Measurements from ENCODE around the gene FAU.

The FAU gene

DNA sequence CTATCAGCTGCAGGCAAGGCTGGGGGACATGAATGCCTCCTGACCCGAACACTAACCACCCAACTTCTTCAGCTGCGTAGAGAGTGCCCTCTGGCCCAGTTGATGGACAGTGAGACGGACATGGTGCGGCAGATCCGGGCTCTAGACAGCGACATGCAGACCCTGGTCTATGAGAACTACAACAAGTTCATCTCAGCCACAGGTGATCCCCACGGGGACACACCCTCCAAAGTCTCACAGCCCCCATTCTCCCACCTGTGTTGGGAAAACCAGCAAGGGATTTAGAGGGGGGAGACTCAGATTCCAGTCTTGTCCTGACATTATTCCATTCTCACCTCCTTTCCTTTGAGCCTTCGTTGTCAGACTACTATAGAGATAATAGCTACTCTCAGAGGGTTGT lies 25.0 kb downstream of the FAU start:
- TF ChIP-seq, protein P1, sequence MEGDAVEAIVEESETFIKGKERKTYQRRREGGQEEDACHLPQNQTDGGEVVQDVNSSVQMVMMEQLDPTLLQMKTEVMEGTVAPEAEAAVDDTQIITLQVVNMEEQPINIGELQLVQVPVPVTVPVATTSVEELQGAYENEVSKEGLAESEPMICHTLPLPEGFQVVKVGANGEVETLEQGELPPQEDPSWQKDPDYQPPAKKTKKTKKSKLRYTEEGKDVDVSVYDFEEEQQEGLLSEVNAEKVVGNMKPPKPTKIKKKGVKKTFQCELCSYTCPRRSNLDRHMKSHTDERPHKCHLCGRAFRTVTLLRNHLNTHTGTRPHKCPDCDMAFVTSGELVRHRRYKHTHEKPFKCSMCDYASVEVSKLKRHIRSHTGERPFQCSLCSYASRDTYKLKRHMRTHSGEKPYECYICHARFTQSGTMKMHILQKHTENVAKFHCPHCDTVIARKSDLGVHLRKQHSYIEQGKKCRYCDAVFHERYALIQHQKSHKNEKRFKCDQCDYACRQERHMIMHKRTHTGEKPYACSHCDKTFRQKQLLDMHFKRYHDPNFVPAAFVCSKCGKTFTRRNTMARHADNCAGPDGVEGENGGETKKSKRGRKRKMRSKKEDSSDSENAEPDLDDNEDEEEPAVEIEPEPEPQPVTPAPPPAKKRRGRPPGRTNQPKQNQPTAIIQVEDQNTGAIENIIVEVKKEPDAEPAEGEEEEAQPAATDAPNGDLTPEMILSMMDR (IDR thresholded peaks at IDR 0.05; ENCODE audit: extremely low read depth, insufficient read depth, missing control alignments), result no peak
- in situ Hi-C loops (cut with MboI; ENCODE audit: low pct_unique_long_range_greater_than_20kb, low sequenced_read_pairs, unreplicated experiment), result no loop called here

DNA sequence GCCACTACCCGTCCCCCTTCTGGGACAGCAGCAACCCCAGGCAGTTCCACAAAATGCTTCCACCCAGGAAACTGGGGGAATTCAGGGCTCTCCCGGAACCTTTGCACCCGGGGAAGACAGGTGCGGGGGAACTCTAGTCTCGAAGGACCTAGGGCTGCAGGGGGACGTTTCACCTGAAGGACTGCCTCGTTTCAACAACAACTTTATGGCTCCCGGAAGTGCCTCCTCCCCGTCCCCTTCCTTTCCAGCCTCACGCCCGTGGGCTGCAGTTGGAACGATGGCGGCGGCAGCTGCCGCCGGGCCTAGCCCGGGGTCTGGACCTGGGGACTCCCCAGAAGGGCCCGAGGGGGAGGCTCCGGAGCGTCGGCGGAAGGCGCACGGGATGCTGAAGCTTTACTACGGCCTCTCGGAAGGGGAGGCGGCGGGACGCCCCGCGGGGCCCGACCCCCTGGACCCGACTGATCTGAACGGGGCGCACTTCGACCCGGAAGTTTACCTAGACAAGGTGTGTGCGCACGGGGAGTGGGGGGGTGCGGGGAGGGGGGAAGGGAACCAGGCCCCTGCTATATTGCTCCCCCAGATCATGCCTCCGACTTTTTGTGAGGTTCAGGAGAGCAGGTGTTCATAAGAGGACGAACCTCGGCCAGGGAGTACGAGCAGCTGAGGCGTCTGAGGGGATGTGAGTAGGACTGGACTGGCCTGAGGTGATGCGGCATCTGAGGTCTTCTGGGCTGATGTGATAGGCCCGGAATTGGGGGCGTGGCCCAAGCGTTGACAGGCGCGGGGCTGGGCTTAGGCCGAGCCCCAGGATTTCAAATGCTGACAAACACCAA lies 25.7 kb downstream of the FAU start, which contains the start of gene VPS51:
VPS51 (plus strand) TSS at position 241 of the 833 bp plus-strand sequence; CDS start at position 278, 37 bp downstream.
- in situ Hi-C loops (cut with MboI; ENCODE audit: low pct_unique_long_range_greater_than_20kb, low sequenced_read_pairs, unreplicated experiment), result no loop called here
- DNase-seq (ENCODE audit: low spot score), result peak; percentile 94
- TF ChIP-seq, protein P1 (IDR thresholded peaks at IDR 0.05; ENCODE audit: extremely low read depth, insufficient read depth, missing control alignments), result no peak

More for the DNA sequence above, 25.0 kb downstream of the FAU start:
- no peak for DNase-seq (ENCODE audit: low spot score)

DNA sequence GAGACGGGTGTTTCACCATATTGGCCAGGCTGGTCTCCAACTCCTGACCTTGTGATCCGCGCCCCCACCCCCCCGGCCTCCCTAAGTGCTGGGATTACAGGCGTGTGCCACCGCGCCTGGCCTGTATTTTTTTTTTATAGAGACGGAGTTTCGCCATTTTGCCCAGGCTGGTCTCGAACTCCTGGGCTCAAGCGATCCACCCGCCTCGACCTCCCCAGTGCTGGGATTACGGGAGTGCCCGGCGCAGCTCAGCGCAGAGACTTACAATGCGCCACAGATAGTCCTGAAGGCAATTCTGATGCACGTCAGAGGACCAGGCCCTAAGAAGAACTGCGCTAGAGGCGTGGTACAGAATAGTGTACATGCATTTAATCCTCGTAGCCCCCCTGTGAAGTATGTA lies 26.5 kb downstream of the FAU start:
- TF ChIP-seq, protein P1 (IDR thresholded peaks at IDR 0.05; ENCODE audit: extremely low read depth, insufficient read depth, missing control alignments), result no peak
- DNase-seq (ENCODE audit: low spot score), result no peak
- in situ Hi-C loops (cut with MboI; ENCODE audit: low pct_unique_long_range_greater_than_20kb, low sequenced_read_pairs, unreplicated experiment), result no loop called here

DNA sequence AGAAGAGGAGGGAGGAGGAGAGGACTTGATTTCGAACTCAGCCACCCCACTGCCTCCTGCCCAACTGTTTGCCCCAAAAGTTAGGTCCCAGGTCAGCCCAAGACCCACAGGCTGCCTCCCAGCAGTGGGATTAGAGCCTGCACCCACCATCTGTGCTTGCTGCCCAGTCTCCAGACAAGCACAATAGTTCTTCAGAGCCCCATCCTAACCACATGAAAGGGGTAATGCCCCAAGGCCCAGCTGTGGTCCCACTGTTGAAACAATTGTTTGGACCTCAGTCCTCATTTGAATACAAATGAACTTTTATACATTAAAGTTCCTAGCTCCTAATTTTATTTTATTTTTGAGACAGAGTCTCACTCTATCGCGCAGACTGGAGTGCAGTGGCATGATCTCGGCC lies 31.3 kb downstream of the FAU start:
- TF ChIP-seq, protein P1 (IDR thresholded peaks at IDR 0.05; ENCODE audit: extremely low read depth, insufficient read depth, missing control alignments), result no peak
- in situ Hi-C loops (cut with MboI; ENCODE audit: low pct_unique_long_range_greater_than_20kb, low sequenced_read_pairs, unreplicated experiment), result no loop called here
- no peak for DNase-seq (ENCODE audit: low spot score)

DNA sequence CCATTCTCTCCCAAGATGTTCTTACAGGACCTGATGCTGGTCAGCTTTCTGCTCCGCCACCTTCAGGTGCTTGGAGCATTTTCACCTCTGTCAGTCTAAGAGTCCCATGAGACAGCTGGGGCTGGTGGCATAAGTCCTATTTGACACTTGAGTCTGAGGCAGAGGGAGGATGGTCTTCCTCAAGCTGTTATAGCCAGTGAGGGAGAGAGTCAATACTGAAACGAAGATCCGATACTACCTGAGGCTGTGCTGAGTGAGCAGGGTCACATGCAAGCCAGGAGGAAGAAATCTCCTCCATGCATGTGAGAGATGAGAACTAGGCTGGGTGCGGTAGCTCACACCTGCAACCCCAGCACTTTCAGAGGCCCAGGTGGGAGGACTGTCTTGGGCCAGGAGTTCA lies 32.3 kb downstream of the FAU start:
- in situ Hi-C loops (cut with MboI; ENCODE audit: low pct_unique_long_range_greater_than_20kb, low sequenced_read_pairs, unreplicated experiment), result no loop called here

DNA sequence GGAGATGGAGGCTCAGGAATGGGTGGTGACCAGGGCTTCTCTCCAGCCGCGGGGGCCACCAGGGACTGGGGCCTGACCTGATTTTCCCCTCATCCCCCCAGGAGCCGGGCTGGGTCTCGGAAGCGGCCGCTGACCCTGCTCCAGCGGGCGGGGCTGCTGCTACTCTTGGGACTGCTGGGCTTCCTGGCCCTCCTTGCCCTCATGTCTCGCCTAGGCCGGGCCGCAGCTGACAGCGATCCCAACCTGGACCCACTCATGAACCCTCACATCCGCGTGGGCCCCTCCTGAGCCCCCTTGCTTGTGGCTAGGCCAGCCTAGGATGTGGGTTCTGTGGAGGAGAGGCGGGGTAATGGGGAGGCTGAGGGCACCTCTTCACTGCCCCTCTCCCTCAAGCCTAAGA lies 34.1 kb downstream of the FAU start:
- in situ Hi-C loops (cut with MboI; ENCODE audit: low pct_unique_long_range_greater_than_20kb, low sequenced_read_pairs, unreplicated experiment), result no loop called here
- DNase-seq (ENCODE audit: low spot score), result no peak
- TF ChIP-seq, protein P1 (IDR thresholded peaks at IDR 0.05; ENCODE audit: extremely low read depth, insufficient read depth, missing control alignments), result no peak

More for the DNA sequence above, 32.3 kb downstream of the FAU start:
- DNase-seq (ENCODE audit: low spot score), result no peak
- TF ChIP-seq, protein P1 (IDR thresholded peaks at IDR 0.05; ENCODE audit: extremely low read depth, insufficient read depth, missing control alignments), result no peak
